Panc1 (cell line): Measurements from ENCODE around the gene TLR3. TPM values are rescaled to one million over a fixed set of nuclear protein-coding genes. Genes with fewer than 3 reads are reported as not detected.

Source experiments
- ATAC-seq: fragments of 200-7000 bp; cut with Tn5 transposase; 2 replicates; pipeline ENCODE4 v1.9.1; 2020; ENCODE audit warnings: mild to moderate bottlenecking, moderate library complexity
- BruUV-seq: library from RNA; stranded (reverse); fragments of 400-500 nt; replicated peaks from 2 replicates; lab custom pipeline; 2021; lab: Mats Ljungman, UMichigan
- CTCF ChIA-PET: fragments of 300-600 bp; sonication (Branson Sonifier 250); formaldehyde crosslinking; loops from one replicate; lab custom pipeline; 2022; ENCODE audit warnings: antibody characterized with exemption; lab: Charles Lee
- POLR2A ChIA-PET: fragments of 300-600 bp; sonication (Branson Sonifier 250); formaldehyde crosslinking; loops from one replicate; lab custom pipeline; 2022; ENCODE audit warnings: antibody characterized with exemption; lab: Charles Lee
- DNase-seq: peaks from one replicate; pipeline ENCODE4 v3.0.0-alpha.2; 2010; ENCODE audit warnings: low read depth, low spot score
- H3K27ac ChIP-seq: 2 replicates; pipeline ENCODE4 v1.5.1; 2011; ENCODE audit warnings: mild to moderate bottlenecking, low read length, inconsistent platforms
- H3K27me3 ChIP-seq: fragments of 200-500 bp; sonication (Bioruptor generic); 2 replicates; pipeline ENCODE4 v1.6.0; 2014; ENCODE audit warnings: low read length, inconsistent platforms; ENCODE audit not compliant: control insufficient read depth, insufficient read depth
- H3K36me3 ChIP-seq: fragments of 200-500 bp; sonication (Bioruptor generic); 2 replicates; pipeline ENCODE4 v1.5.1; 2014; ENCODE audit warnings: inconsistent platforms, mild to moderate bottlenecking, low read length, moderate library complexity; ENCODE audit not compliant: control insufficient read depth, insufficient read depth
- H3K4me1 ChIP-seq: 2 replicates; pipeline ENCODE4 v1.5.1; 2011; ENCODE audit warnings: inconsistent platforms, mild to moderate bottlenecking, low read length, moderate library complexity; ENCODE audit not compliant: control insufficient read depth, insufficient read depth
- H3K4me3 ChIP-seq, 2 experiments: 2 replicates each; pipeline ENCODE4 v1.5.1; 2011 to 2012; ENCODE audit warnings: low read depth in 2 of 2, low read length in 2 of 2, mild to moderate bottlenecking in 2 of 2, inconsistent platforms in 1 of 2, moderate library complexity in 1 of 2
- H3K9me3 ChIP-seq: fragments of 200-500 bp; sonication (Bioruptor generic); 2 replicates; pipeline ENCODE4 v1.5.1; 2014; ENCODE audit warnings: low read depth, mild to moderate bottlenecking, inconsistent platforms, low read length, moderate library complexity; ENCODE audit not compliant: control insufficient read depth, insufficient read depth
- CTCF ChIP-seq: fragments of 450-650 bp; IDR thresholded peaks from 2 replicates; pipeline ENCODE4 v1.5.1; 2017; ENCODE audit warnings: mild to moderate bottlenecking
- POLR2AphosphoS5 ChIP-seq: IDR thresholded peaks from 2 replicates; pipeline ENCODE4 v1.6.1; 2012; ENCODE audit warnings: mild to moderate bottlenecking, low read depth, low read length, moderate library complexity
- REST ChIP-seq, 2 experiments: IDR thresholded peaks; 2 replicates each; pipeline ENCODE4 v1.6.1; 2011 to 2012; ENCODE audit warnings: low read depth in 2 of 2, control low read depth in 1 of 2, low read length in 1 of 2, mild to moderate bottlenecking in 1 of 2, moderate library complexity in 1 of 2; ENCODE audit not compliant: insufficient read depth in 1 of 2
- SIN3A ChIP-seq: IDR thresholded peaks from 2 replicates; pipeline ENCODE4 v1.6.1; 2012; ENCODE audit warnings: low read depth, mild to moderate bottlenecking, low read length, moderate library complexity, borderline replicate concordance; ENCODE audit not compliant: insufficient read depth
- TCF7L2 ChIP-seq: IDR thresholded peaks from 2 replicates; pipeline ENCODE4 v1.6.1; 2011; ENCODE audit warnings: mild to moderate bottlenecking, low read depth, low read length, inconsistent platforms
- in situ Hi-C: cut with HindIII; loops from 2 replicates; pipeline ENCODE4 v1.10.0; 2016; ENCODE audit warnings: low sequenced_read_pairs, low pct_unique_long_range_greater_than_20kb
- intact Hi-C: fragments of 100-400 bp; cut with micrococcal nuclease; formaldehyde crosslinking; loops from one replicate; pipeline ENCODE4 v1.10.0; 2022; ENCODE audit not compliant: unreplicated experiment
- total RNA-seq: library from RNA; stranded (reverse); gene quantifications from one replicate; pipeline ENCODE4 v1.2.1, GENCODE V29; 2021; ENCODE audit not compliant: unreplicated experiment

Gene TLR3
- total RNA-seq, 1 experiment from 2014 or later, result 0.41 TPM

GRCh38 chr4:186108391-186108790 lies 39.4 kb downstream of the TLR3 start:
- no TSS peak for BruUV-seq

GRCh38 chr4:186109245-186109644 lies 40.3 kb downstream of the TLR3 start:
- POLR2A ChIA-PET, result interaction anchor here (0.7 kb wide), 1 partner anchor 444 kb away, joined by 3 read pairs; no protein-coding TSS in a partner anchor
- no peaks in the 10 kb centered on the region for H3K36me3 ChIP-seq
- BruUV-seq, result no TSS peak
- no peak for TF ChIP-seq POLR2AphosphoS5
- no peak for TF ChIP-seq SIN3A
- intact Hi-C loops (no loop called here), in situ Hi-C loops (no loop called here)
- CTCF ChIA-PET, result interaction anchor here (0.7 kb wide), 1 partner anchor 22 kb away, joined by 8 read pairs; no protein-coding TSS in a partner anchor
- ATAC-seq (no peak), DNase-seq (no peak)
- no peaks in the 10 kb centered on the region for H3K4me1 ChIP-seq
- no peak overlapping the region for H3K4me3 ChIP-seq
- peaks cover 7% of the 10 kb centered on the region for H3K27me3 ChIP-seq
- H3K27ac ChIP-seq, result no peak overlapping the region
- H3K9me3 ChIP-seq, result no peaks in the 10 kb centered on the region

More at GRCh38 chr4:186108391-186108790, 39.4 kb downstream of the TLR3 start:
- Histone ChIP-seq H3K36me3 (no peaks in the 10 kb centered on the region), H3K9me3 (no peaks in the 10 kb centered on the region), H3K27me3 (peaks cover 10% of the 10 kb centered on the region), H3K27ac (no peak overlapping the region), H3K4me3 (no peak overlapping the region), H3K4me1 (no peaks in the 10 kb centered on the region)
- ChIA-PET CTCF (interaction anchor here (0.7 kb wide), 1 partner anchor 23 kb away, joined by 8 read pairs; no protein-coding TSS in a partner anchor), POLR2A (no interaction called here)
- no peak for ATAC-seq
- intact Hi-C loops (no loop called here), in situ Hi-C loops (no loop called here)
- TF ChIP-seq SIN3A (no peak), POLR2AphosphoS5 (no peak), REST (IDR thresholded peaks at IDR 0.05; ENCODE audit: insufficient read depth in 1 of 2, low read depth in 2 of 2, low read length in 1 of 2) (no peak), CTCF (no peak), TCF7L2 (no peak)
- DNase-seq, result no peak

- no peaks in the 10 kb centered on the region for H3K9me3 ChIP-seq
- no peaks in the 10 kb centered on the region for H3K4me1 ChIP-seq
- POLR2A ChIA-PET, result no interaction called here
- H3K36me3 ChIP-seq, result no peaks in the 10 kb centered on the region
- TF ChIP-seq REST (IDR thresholded peaks at IDR 0.05; ENCODE audit: insufficient read depth in 1 of 2, low read depth in 2 of 2, low read length in 1 of 2), result no peak
- TF ChIP-seq TCF7L2, result no peak
- no peak for TF ChIP-seq POLR2AphosphoS5
- TF ChIP-seq CTCF, result no peak
- no peak for TF ChIP-seq SIN3A
- intact Hi-C loops, result no loop called here
- DNase-seq, result no peak
- in situ Hi-C loops, result no loop called here
- CTCF ChIA-PET, result no interaction called here
- ATAC-seq, result no peak
- H3K27me3 ChIP-seq, result no peaks in the 10 kb centered on the region
- no peak overlapping the region for H3K4me3 ChIP-seq
- BruUV-seq, result no TSS peak
- no peak overlapping the region for H3K27ac ChIP-seq
These were observed 47.7 kb downstream of the TLR3 start for GRCh38 chr4:186116697-186117096.
